Endothelial cell of umbilical vein (primary cell): ENCODE data around the gene TTYH2. TPM values are rescaled to one million over a fixed set of nuclear protein-coding genes. Genes with fewer than 3 reads are reported as not detected.

Experiments
- BruUV-seq: library from RNA; stranded (reverse); fragments of 400-500 nt; replicated peaks from 2 replicates; lab custom pipeline; 2021; lab: Mats Ljungman, UMichigan
- CTCF ChIA-PET: fragments of 300-600, 350-600 bp; sonication (Branson Sonifier 250); formaldehyde crosslinking; loops from one replicate; lab custom pipeline; 2021; ENCODE audit warnings: antibody characterized with exemption, inconsistent platforms; lab: Charles Lee
- POLR2A ChIA-PET: fragments of 300-600, 350-600 bp; sonication (Branson Sonifier 250); formaldehyde crosslinking; loops from one replicate; lab custom pipeline; 2021; ENCODE audit warnings: antibody characterized with exemption, inconsistent platforms; lab: Charles Lee
- DNase-seq: peaks from one replicate; pipeline ENCODE4 v3.0.0-alpha.2; 2011; ENCODE audit warnings: low read depth, low spot score
- FAIRE-seq: peaks from 2 replicates; lab custom pipeline; 2011; peaks lifted over from hg19 to GRCh38; lab: Jason Lieb, UNC
- H2AFZ ChIP-seq: 2 replicates; pipeline ENCODE4 v1.6.0; 2012; ENCODE audit warnings: low read depth, low read length, control low read depth, inconsistent platforms
- H3K27ac ChIP-seq: 2 replicates; pipeline ENCODE4 v1.5.1; 2011; ENCODE audit warnings: low read depth, mild to moderate bottlenecking, control low read depth, low read length, moderate library complexity; ENCODE audit not compliant: insufficient read depth
- H3K27me3 ChIP-seq, 2 experiments: 2 replicates each; pipeline versions ENCODE4 v1.6.0 to v1.6.1; 2011; ENCODE audit warnings: low read length in 2 of 2, mixed read lengths in 1 of 2; ENCODE audit not compliant: control insufficient read depth in 2 of 2, insufficient read depth in 2 of 2
- H3K36me3 ChIP-seq, 2 experiments: 2 replicates in 1 of 2; 3 replicates in 1 of 2; pipeline ENCODE4 v1.5.1; 2011; ENCODE audit warnings: low read length in 2 of 2, mild to moderate bottlenecking in 1 of 2, moderate library complexity in 1 of 2; ENCODE audit not compliant: control insufficient read depth in 2 of 2, insufficient read depth in 2 of 2; ENCODE audit errors: extremely low read depth in 1 of 2
- H3K4me1 ChIP-seq: 3 replicates; pipeline ENCODE4 v1.5.1; 2011; ENCODE audit warnings: mild to moderate bottlenecking, low read length; ENCODE audit not compliant: control insufficient read depth, insufficient read depth; ENCODE audit errors: extremely low read depth
- H3K4me2 ChIP-seq: 2 replicates; pipeline ENCODE4 v1.6.1; 2011; ENCODE audit warnings: low read length, control low read depth, mixed read lengths; ENCODE audit not compliant: insufficient read depth
- H3K4me3 ChIP-seq, 3 experiments: fragments of 200-600 bp in 1 of 3; sonication (generic), shearing (Covaris generic) in 1 of 3; replicated peaks in 1 of 3; 2 replicates each; pipeline ENCODE4 v1.5.1; 2011 to 2016; ENCODE audit warnings: control low read depth in 3 of 3, low read length in 3 of 3, mild to moderate bottlenecking in 2 of 3, inconsistent platforms in 1 of 3, low read depth in 1 of 3, moderate library complexity in 1 of 3; ENCODE audit not compliant: insufficient read depth in 1 of 3
- H3K79me2 ChIP-seq: 2 replicates; pipeline ENCODE4 v1.6.0; 2012; ENCODE audit warnings: low read length, inconsistent platforms; ENCODE audit not compliant: control insufficient read depth, insufficient read depth
- H3K9ac ChIP-seq: replicated peaks from 2 replicates; pipeline ENCODE3; 2011; ENCODE audit warnings: low read length, control low read depth; ENCODE audit not compliant: insufficient read depth; ENCODE audit errors: extremely low read depth
- H3K9me1 ChIP-seq: replicated peaks from 3 replicates; pipeline ENCODE4 v1.6.0; 2011; ENCODE audit warnings: mild to moderate bottlenecking, low read length; ENCODE audit not compliant: control insufficient read depth, insufficient read depth; ENCODE audit errors: extremely low read depth
- H3K9me3 ChIP-seq: replicated peaks from 2 replicates; pipeline ENCODE4 v1.5.1; 2012; ENCODE audit warnings: low read length, inconsistent platforms; ENCODE audit not compliant: control insufficient read depth, insufficient read depth
- H4K20me1 ChIP-seq: replicated peaks from 2 replicates; pipeline ENCODE3; 2011; ENCODE audit warnings: mild to moderate bottlenecking, low read length; ENCODE audit not compliant: control insufficient read depth, insufficient read depth; ENCODE audit errors: extremely low read depth
- CTCF ChIP-seq, 2 donors: IDR thresholded peaks; 1 replicate in 1 of 2; 2 replicates in 1 of 2; pipeline ENCODE4 v1.5.1; 2011; ENCODE audit warnings: low read length in 2 of 2, mild to moderate bottlenecking in 2 of 2, moderate library complexity in 2 of 2, control low read depth in 1 of 2, inconsistent platforms in 1 of 2, low read depth in 1 of 2; ENCODE audit not compliant: insufficient read depth in 1 of 2; ENCODE audit errors: extremely low read depth in 1 of 2
- FOS ChIP-seq: IDR thresholded peaks from 2 replicates; pipeline ENCODE4 v1.6.1; 2011; ENCODE audit warnings: mild to moderate bottlenecking, low read length, moderate library complexity, borderline replicate concordance; ENCODE audit not compliant: insufficient read depth
- GATA2 ChIP-seq: IDR thresholded peaks from 2 replicates; pipeline ENCODE4 v1.7.0; 2011; ENCODE audit warnings: low read depth, mild to moderate bottlenecking, moderate library complexity, mixed read lengths, low read length; ENCODE audit not compliant: insufficient read length, insufficient read depth
- JUN ChIP-seq: IDR thresholded peaks from 2 replicates; pipeline ENCODE4 v1.6.1; 2011; ENCODE audit warnings: borderline replicate concordance, low read depth; ENCODE audit not compliant: insufficient read length, insufficient read depth
- MAX ChIP-seq: IDR thresholded peaks from 2 replicates; pipeline ENCODE4 v1.6.1; 2011; ENCODE audit not compliant: insufficient read depth, insufficient read length
- MYC ChIP-seq: IDR thresholded peaks from one replicate; pipeline ENCODE4 v1.6.1; 2011; ENCODE audit warnings: mild to moderate bottlenecking, low read depth, low read length
- POLR2A ChIP-seq: IDR thresholded peaks from 2 replicates; pipeline ENCODE4 v1.6.1; 2012; ENCODE audit warnings: low read depth, mild to moderate bottlenecking, control low read depth, low read length
- POLR2AphosphoS5 ChIP-seq: IDR thresholded peaks from 2 replicates; pipeline ENCODE4 v1.6.1; 2012; ENCODE audit warnings: low read depth, mild to moderate bottlenecking, control low read depth, low read length, moderate library complexity; ENCODE audit not compliant: insufficient read depth
- dilution Hi-C: fragments of 300-500 bp; cut with MboI; formaldehyde crosslinking; loops from one replicate; pipeline ENCODE4 v1.15.0; 2019; ENCODE audit warnings: low sequenced_read_pairs; ENCODE audit not compliant: extremely low pct_ligation_motif_present
- intact Hi-C: fragments of 100-400 bp; cut with micrococcal nuclease; formaldehyde crosslinking; loops from one replicate; pipeline ENCODE4 v1.10.0; 2022
- polyA plus RNA-seq, 4 experiments: library from polyadenylated mRNA; depleted of rRNA in 3 of 4; stranded (reverse) in 3 of 4; unstranded in 1 of 4; fragments of >200 nt; gene quantifications; 2 replicates each; pipeline versions ENCODE4 v1.2.1 to v1.2.3, GENCODE V29; 2011 to 2012; ENCODE audit warnings: missing spikeins in 1 of 4
- total RNA-seq: library from RNA; stranded (reverse); gene quantifications from 2 replicates; pipeline ENCODE4 v1.2.3, GENCODE V29; 2021

Gene TTYH2
- total and polyA plus RNA-seq, 2 donors (not counting 3 experiments of a cell fraction or from before 2014, with no cell fraction given), result 0.75 to 2.0 TPM

DNA sequence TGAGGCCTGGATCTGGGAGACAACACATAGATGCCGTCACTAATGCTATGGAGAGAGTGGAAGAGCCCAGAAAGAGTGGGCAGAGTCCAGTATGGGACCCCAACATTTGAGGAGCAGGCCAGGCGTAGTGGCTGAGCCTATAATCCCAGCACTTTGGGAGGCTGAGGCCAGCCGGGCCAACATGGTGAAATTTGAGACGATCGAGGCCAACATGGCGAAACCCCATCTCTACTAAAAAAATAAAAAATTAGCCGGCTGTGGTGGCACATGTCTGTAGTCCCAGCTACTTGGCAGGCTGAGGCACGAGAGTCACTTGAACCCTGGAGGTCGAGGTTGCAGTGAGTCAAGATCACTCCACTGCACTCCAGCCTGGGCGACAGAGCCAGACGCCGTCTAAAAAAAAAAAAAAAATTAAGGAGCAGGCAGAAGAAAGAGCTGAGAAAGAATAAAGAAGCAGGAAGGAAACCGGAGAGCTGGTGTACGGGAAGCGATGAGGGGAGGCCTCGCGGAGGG is 54.7 kb downstream of the TTYH2 start:
- no peaks in the 10 kb centered on the region for H3K27me3 ChIP-seq
- no peak overlapping the region for H2AFZ ChIP-seq
- DNase-seq (no peak), FAIRE-seq (no peak)
- intact Hi-C loops, result no loop called here
- dilution Hi-C loops, result no loop called here
- H3K36me3 ChIP-seq, result no peaks in the 10 kb centered on the region
- no peaks in the 10 kb centered on the region for H3K79me2 ChIP-seq
- H4K20me1 ChIP-seq, result no peaks in the 10 kb centered on the region
- H3K4me1 ChIP-seq, result no peaks in the 10 kb centered on the region
- no peak overlapping the region for H3K4me3 ChIP-seq
- no peaks in the 10 kb centered on the region for H3K9me3 ChIP-seq
- no peak overlapping the region for H3K4me2 ChIP-seq
- BruUV-seq, result no TSS peak
- POLR2A ChIA-PET, result no interaction called here
- no peaks in the 10 kb centered on the region for H3K9me1 ChIP-seq
- H3K9ac ChIP-seq, result no peak overlapping the region
- no peak overlapping the region for H3K27ac ChIP-seq
- TF ChIP-seq POLR2A, result no peak
- no peak for TF ChIP-seq CTCF (IDR thresholded peaks at IDR 0.05; ENCODE audit: extremely low read depth in 1 of 2, insufficient read depth in 1 of 2, low read depth in 1 of 2, low read length in 2 of 2)
- no peak for TF ChIP-seq MYC
- no peak for TF ChIP-seq POLR2AphosphoS5
- TF ChIP-seq FOS, result no peak
- TF ChIP-seq JUN, result no peak
- no peak for TF ChIP-seq MAX
- no peak for TF ChIP-seq GATA2
- CTCF ChIA-PET, result no interaction called here
